Parathyroid adenoma (tissue), 2 donors: ENCODE measurements around the gene SDF4.

Experiments used
- H2AFZ ChIP-seq: fragments of 300-600 bp; sonication (generic); one replicate; pipeline ENCODE4 v1.7.0; 2017; ENCODE audit warnings: antibody characterized with exemption, mild to moderate bottlenecking
- H3K27ac ChIP-seq: fragments of 300-600 bp; sonication (generic); one replicate; pipeline ENCODE4 v1.7.0; 2017
- H3K27me3 ChIP-seq: fragments of 300-600 bp; sonication (generic); one replicate; pipeline ENCODE4 v1.7.0; 2017; ENCODE audit warnings: low read length; ENCODE audit not compliant: control insufficient read depth, insufficient read depth
- H3K36me3 ChIP-seq: fragments of 300-600 bp; sonication (generic); one replicate; pipeline ENCODE4 v1.7.0; 2017; ENCODE audit warnings: low read length; ENCODE audit not compliant: control insufficient read depth, insufficient read depth
- H3K4me1 ChIP-seq: fragments of 300-600 bp; sonication (generic); one replicate; pipeline ENCODE4 v1.7.0; 2017; ENCODE audit warnings: control low read depth
- H3K4me2 ChIP-seq: fragments of 300-600 bp; sonication (generic); one replicate; pipeline ENCODE4 v1.7.0; 2017; ENCODE audit warnings: low read length
- H3K4me3 ChIP-seq: fragments of 300-600 bp; sonication (generic); one replicate; pipeline ENCODE4 v1.7.0; 2017; ENCODE audit warnings: low read depth, low read length
- H3K79me2 ChIP-seq: fragments of 300-600 bp; sonication (generic); one replicate; pipeline ENCODE4 v1.7.0; 2017; ENCODE audit warnings: control low read depth
- H3K9ac ChIP-seq: fragments of 300-600 bp; sonication (generic); one replicate; pipeline ENCODE4 v1.7.0; 2017; ENCODE audit warnings: mild to moderate bottlenecking
- H3K9me3 ChIP-seq: fragments of 300-600 bp; sonication (generic); one replicate; pipeline ENCODE4 v1.7.0; 2017; ENCODE audit warnings: low read length; ENCODE audit not compliant: control insufficient read depth
- CTCF ChIP-seq: fragments of 300-600 bp; sonication (generic); IDR thresholded peaks from one replicate; pipeline ENCODE4 v1.7.0; 2017; ENCODE audit warnings: antibody characterized with exemption, mild to moderate bottlenecking
- donor health status: primary hyperparathyroidism.

SDF4 gene

DNA sequence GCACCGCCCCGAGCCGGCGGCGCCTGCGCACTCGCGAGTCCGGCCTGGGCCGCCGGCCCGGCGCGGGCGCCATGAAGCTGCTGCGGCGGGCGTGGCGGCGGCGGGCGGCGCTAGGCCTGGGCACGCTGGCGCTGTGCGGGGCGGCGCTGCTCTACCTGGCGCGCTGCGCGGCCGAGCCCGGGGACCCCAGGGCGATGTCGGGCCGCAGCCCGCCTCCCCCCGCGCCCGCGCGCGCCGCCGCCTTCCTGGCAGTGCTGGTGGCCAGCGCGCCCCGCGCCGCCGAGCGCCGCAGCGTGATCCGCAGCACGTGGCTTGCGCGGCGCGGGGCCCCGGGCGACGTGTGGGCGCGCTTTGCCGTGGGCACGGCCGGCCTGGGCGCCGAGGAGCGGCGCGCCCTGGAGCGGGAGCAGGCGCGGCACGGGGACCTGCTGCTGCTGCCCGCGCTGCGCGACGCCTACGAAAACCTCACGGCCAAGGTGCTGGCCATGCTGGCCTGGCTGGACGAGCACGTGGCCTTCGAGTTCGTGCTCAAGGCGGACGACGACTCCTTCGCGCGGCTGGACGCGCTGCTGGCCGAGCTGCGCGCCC, 501 bp upstream of the SDF4 start, which contains the start of gene B3GALT6:
Gene B3GALT6, plus strand, starts transcription at position 30 of the 588 bp plus-strand sequence. Its CDS starts 42 bp downstream, at position 72.
- Histone ChIP-seq H3K27me3 (no peaks in the 10 kb centered on the region), H3K9ac (peak within 1 kb of the TSS; percentile 53), H3K27ac (peak within 1 kb of the TSS; percentile 65), H2AFZ (peak within 1 kb of the TSS; percentile 75), H3K4me3 (peak within 1 kb of the TSS; percentile 74), H3K79me2 (peaks cover 33% of the 10 kb centered on the region), H3K4me1 (peaks cover 5% of the 10 kb centered on the region), H3K4me2 (peak within 1 kb of the TSS; percentile 68), H3K36me3 (no peaks in the 10 kb centered on the region), H3K9me3 (no peaks in the 10 kb centered on the region)
- TF ChIP-seq CTCF: no peak

- Histone ChIP-seq H3K4me1 (peaks cover 5% of the 10 kb centered on the region), H3K4me3 (peak overlapping the region; percentile 74), H3K9me3 (no peaks in the 10 kb centered on the region), H2AFZ (peak overlapping the region; percentile 75), H3K79me2 (peaks cover 33% of the 10 kb centered on the region), H3K27ac (no peak overlapping the region), H3K4me2 (peak overlapping the region; percentile 68), H3K36me3 (no peaks in the 10 kb centered on the region), H3K27me3 (no peaks in the 10 kb centered on the region), H3K9ac (no peak overlapping the region)
- TF ChIP-seq CTCF: no peak
These were observed 973 bp downstream of the SDF4 start for GRCh38 chr1:1230656-1231399.

GRCh38 chr1:1229770-1230169, 2.0 kb downstream of the SDF4 start:
- Histone ChIP-seq H3K9me3 (no peaks in the 10 kb centered on the region), H3K27me3 (no peaks in the 10 kb centered on the region), H3K4me2 (no peak overlapping the region), H3K4me3 (no peak overlapping the region), H2AFZ (no peak overlapping the region), H3K4me1 (peaks cover 5% of the 10 kb centered on the region), H3K9ac (no peak overlapping the region), H3K27ac (no peak overlapping the region), H3K36me3 (no peaks in the 10 kb centered on the region), H3K79me2 (peaks cover 33% of the 10 kb centered on the region)
- no peak for TF ChIP-seq CTCF

DNA sequence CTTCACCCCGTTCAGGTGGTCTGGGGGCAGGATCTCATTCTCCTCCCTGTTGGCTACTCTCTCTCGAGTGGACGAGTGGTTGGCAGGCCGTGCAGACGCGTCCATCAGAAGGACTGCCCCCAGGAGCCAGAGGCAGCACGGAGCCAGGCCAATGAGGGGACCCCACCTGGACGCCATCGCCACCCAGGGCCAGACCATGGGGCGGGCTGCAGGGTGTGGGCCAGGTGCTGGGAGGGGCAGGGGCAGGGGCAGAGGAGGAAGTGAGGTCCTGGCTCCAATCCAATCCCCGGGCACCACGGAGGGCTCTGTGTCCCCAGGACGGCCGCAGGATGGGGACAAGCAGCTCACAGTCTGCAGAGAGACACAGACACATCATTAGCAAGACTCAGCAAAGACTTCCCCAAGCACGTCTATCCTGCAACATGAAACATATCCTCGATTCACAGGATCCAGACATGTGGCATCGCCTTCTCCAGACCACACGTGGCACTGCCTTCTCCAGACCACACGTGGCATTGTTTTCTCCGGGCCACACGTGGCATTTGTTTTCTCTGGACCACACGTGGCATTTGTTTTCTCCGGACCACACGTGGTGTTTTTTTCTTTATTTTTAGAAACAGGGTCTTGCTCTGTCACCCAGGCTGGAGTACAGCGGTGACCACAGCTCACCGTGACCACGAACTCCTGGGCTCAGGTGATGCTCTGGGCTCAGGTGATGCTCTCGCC, 3.0 kb downstream of the SDF4 start:
- TF ChIP-seq CTCF: no peak
- peaks cover 33% of the 10 kb centered on the region for H3K79me2 ChIP-seq
- H3K9me3 ChIP-seq: no peaks in the 10 kb centered on the region
- H3K36me3 ChIP-seq: no peaks in the 10 kb centered on the region
- no peak overlapping the region for H2AFZ ChIP-seq
- peaks cover 5% of the 10 kb centered on the region for H3K4me1 ChIP-seq
- H3K4me3 ChIP-seq: no peak overlapping the region
- no peaks in the 10 kb centered on the region for H3K27me3 ChIP-seq
- H3K27ac ChIP-seq: no peak overlapping the region
- H3K4me2 ChIP-seq: no peak overlapping the region
- H3K9ac ChIP-seq: no peak overlapping the region
